GM23338 (cell line): ENCODE measurements around the gene TTC28.

ENCODE experiments used
- CTCF ChIP-seq, 2 experiments: fragments of 200-600 bp in 1 of 2; sonication (generic) in 1 of 2; conservative IDR thresholded peaks; 2 replicates each; pipeline versions ENCODE4 v1.5.1 to v1.6.1; 2016 to 2017; ENCODE audit warnings: antibody characterized with exemption in 2 of 2, low read depth in 2 of 2, mild to moderate bottlenecking in 2 of 2, moderate library complexity in 1 of 2
- EZH2phosphoT487 ChIP-seq: fragments of 200-600 bp; sonication (generic); IDR thresholded peaks from one replicate; pipeline ENCODE4 v1.8.1; 2018; ENCODE audit warnings: antibody characterized with exemption; ENCODE audit not compliant: unreplicated experiment
- POLR2AphosphoS5 ChIP-seq: IDR thresholded peaks from 2 replicates; pipeline ENCODE4 v1.6.1; 2016; ENCODE audit warnings: antibody characterized with exemption, low read depth
- ZNF331 ChIP-seq: fragments of 250-450 bp; sonication (Bioruptor Pico); IDR thresholded peaks from 2 replicates; pipeline ENCODE4 v1.5.0; 2020; ENCODE audit warnings: low read depth, mild to moderate bottlenecking, moderate library complexity

DNA sequence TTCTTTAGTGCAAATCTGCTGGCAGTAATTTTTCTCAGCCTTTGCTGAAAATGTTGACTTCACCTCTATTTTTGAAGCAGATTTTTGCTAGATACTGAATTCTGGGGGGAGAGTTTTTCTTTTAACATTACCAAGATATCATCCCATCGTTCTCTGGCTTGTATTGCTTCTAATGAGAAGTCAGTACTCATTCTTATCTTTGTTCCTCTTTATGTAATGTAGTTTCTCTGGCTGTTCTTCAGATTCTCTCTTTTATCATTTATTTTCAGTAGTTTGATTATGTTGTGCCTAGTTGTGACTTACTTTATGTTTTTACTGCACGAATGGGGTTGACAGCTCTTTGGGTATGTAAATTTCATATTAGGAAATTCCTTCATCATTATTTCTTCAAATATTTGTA lies 441.9 kb downstream of the TTC28 start:
- TF ChIP-seq ZNF331 (CRISPR knock-in tag): no peak
- TF ChIP-seq CTCF (conservative IDR thresholded peaks at IDR 0.05; ENCODE audit: low read depth in 2 of 2): no peak
- TF ChIP-seq POLR2AphosphoS5: no peak
- no peak for TF ChIP-seq EZH2phosphoT487
